K562 (cell line): Measurements from ENCODE around the gene CNTFR. TPM values are rescaled to one million over a fixed set of nuclear protein-coding genes. Genes with fewer than 3 reads are reported as not detected.

ENCODE experiments used
- ATAC-seq: fragments of 200-7000 bp; cut with Tn5 transposase; 3 replicates; pipeline ENCODE4 v1.9.1; 2020; ENCODE audit warnings: moderate library complexity
- BruUV-seq: library from RNA; stranded (reverse); fragments of 400-500 nt; replicated peaks from 2 replicates; lab custom pipeline; 2021; lab: Mats Ljungman, UMichigan
- CTCF ChIA-PET: fragments of 300-600 bp; formaldehyde crosslinking; extraction: SDS; loops from one replicate; lab custom pipeline; 2021; ENCODE audit warnings: low intra/inter-chr PET ratio; lab: Yijun Ruan, JAX
- POLR2A ChIA-PET: fragments of 300-600, 350-650 bp; sonication (Branson Sonifier 250); formaldehyde crosslinking; extraction: SDS; loops from one replicate; lab custom pipeline; 2021; ENCODE audit warnings: antibody characterized with exemption, inconsistent platforms; lab: Yijun Ruan, JAX
- DNase-seq, 4 experiments: peaks; one replicate each; pipeline versions ENCODE4 v3.0.0 to v3.0.0-alpha.2; 2011 to 2018; ENCODE audit warnings: low spot score in 3 of 4, mixed read lengths in 3 of 4; ENCODE audit errors: extremely low read depth in 1 of 4
- FAIRE-seq: peaks from 2 replicates; lab custom pipeline; 2011; peaks lifted over from hg19 to GRCh38; lab: Jason Lieb, UNC
- H2AFZ ChIP-seq: 2 replicates; pipeline ENCODE4 v1.6.0; 2011; ENCODE audit warnings: low read depth, low read length, control low read depth, inconsistent platforms
- H3K27ac ChIP-seq: fragments of 200-600 bp; 3 replicates; pipeline ENCODE4 v1.8.0; 2011; ENCODE audit warnings: low read depth, mild to moderate bottlenecking, control low read depth, inconsistent platforms, low read length, moderate library complexity, mixed read lengths; ENCODE audit errors: extremely low read depth
- H3K27me3 ChIP-seq, 2 experiments: fragments of 300-600 bp in 1 of 2; 2 replicates in 1 of 2; 3 replicates in 1 of 2; pipeline versions ENCODE4 v1.6.0 to v1.8.0; 2011; ENCODE audit warnings: inconsistent platforms in 2 of 2, low read length in 2 of 2, mild to moderate bottlenecking in 1 of 2, mixed read lengths in 1 of 2, moderate library complexity in 1 of 2; ENCODE audit not compliant: control insufficient read depth in 2 of 2, insufficient read depth in 2 of 2
- H3K36me3 ChIP-seq: fragments of 300-600 bp; 3 replicates; pipeline ENCODE4 v1.8.0; 2011; ENCODE audit warnings: mild to moderate bottlenecking, low read length, inconsistent platforms; ENCODE audit not compliant: control insufficient read depth, insufficient read depth
- H3K4me1 ChIP-seq, 2 experiments: fragments of 200-600 bp in 1 of 2; replicated peaks in 1 of 2; 2 replicates in 1 of 2; 3 replicates in 1 of 2; pipeline versions ENCODE4 v1.5.1 to v1.8.0; 2011; ENCODE audit warnings: inconsistent platforms in 2 of 2, low read length in 2 of 2, mild to moderate bottlenecking in 1 of 2, mixed read lengths in 1 of 2, moderate library complexity in 1 of 2; ENCODE audit not compliant: control insufficient read depth in 2 of 2, insufficient read depth in 2 of 2
- H3K4me2 ChIP-seq: 2 replicates; pipeline ENCODE4 v1.6.1; 2011; ENCODE audit warnings: low read length, control low read depth, inconsistent platforms, mixed read lengths; ENCODE audit not compliant: insufficient read depth
- H3K4me3 ChIP-seq: fragments of 200-600 bp; sonication (generic), shearing (Covaris generic); 2 replicates; pipeline ENCODE4 v1.5.1; 2016; ENCODE audit warnings: control low read depth, inconsistent platforms
- H3K79me2 ChIP-seq: fragments of 200-600 bp; 3 replicates; pipeline ENCODE4 v1.8.0; 2011; ENCODE audit warnings: low read length, inconsistent platforms; ENCODE audit not compliant: control insufficient read depth, insufficient read depth
- H3K9ac ChIP-seq, 2 experiments: 2 replicates each; pipeline versions ENCODE4 v1.6.0 to v1.6.1; 2011; ENCODE audit warnings: low read depth in 2 of 2, low read length in 2 of 2, control low read depth in 1 of 2, inconsistent platforms in 1 of 2, mild to moderate bottlenecking in 1 of 2, mixed read lengths in 1 of 2; ENCODE audit not compliant: insufficient read depth in 1 of 2
- H3K9me1 ChIP-seq: one replicate; pipeline ENCODE4 v1.6.0; 2011; ENCODE audit warnings: inconsistent platforms, mild to moderate bottlenecking, low read length, moderate library complexity; ENCODE audit not compliant: control insufficient read depth, insufficient read depth
- H3K9me3 ChIP-seq: replicated peaks from 2 replicates; pipeline ENCODE4 v1.5.1; 2011; ENCODE audit warnings: low read depth, low read length, inconsistent platforms; ENCODE audit not compliant: control insufficient read depth, insufficient read depth
- H4K20me1 ChIP-seq: replicated peaks from 2 replicates; pipeline ENCODE4 v1.6.1; 2011; ENCODE audit warnings: low read length, inconsistent platforms, mixed read lengths; ENCODE audit not compliant: control insufficient read depth, insufficient read depth
- BMI1 ChIP-seq: fragments of 150-350 bp; IDR thresholded peaks from 2 replicates; pipeline ENCODE4 v1.6.1; 2014; ENCODE audit warnings: low read length
- CTCFL ChIP-seq: IDR thresholded peaks from 2 replicates; pipeline ENCODE4 v1.6.1; 2011; ENCODE audit warnings: borderline replicate concordance, low read depth, mild to moderate bottlenecking, moderate library complexity, low read length; ENCODE audit not compliant: insufficient read depth, poor library complexity, severe bottlenecking
- E2F1 ChIP-seq: sonication (generic); formaldehyde crosslinking; IDR thresholded peaks from 2 replicates; pipeline ENCODE4 v1.8.1; 2023; ENCODE audit warnings: mild to moderate bottlenecking, missing genetic modification reagents, moderate library complexity
- IFI16 ChIP-seq: fragments of 250-450 bp; sonication (Bioruptor Pico); IDR thresholded peaks from 2 replicates; pipeline ENCODE4 v2.1.2; 2022; ENCODE audit warnings: mild to moderate bottlenecking, inconsistent platforms
- MAFG ChIP-seq: fragments of 450-650 bp; conservative IDR thresholded peaks from 2 replicates; pipeline ENCODE4 v1.6.1; 2016; ENCODE audit warnings: missing genetic modification characterization, missing compliant biosample characterization
- MECOM ChIP-seq: fragments of 250-450 bp; sonication (Bioruptor Pico); IDR thresholded peaks from 2 replicates; pipeline ENCODE4 v1.8.0; 2022; ENCODE audit warnings: inconsistent platforms
- TBP ChIP-seq: optimal IDR thresholded peaks from 2 replicates; pipeline ENCODE3; 2011; ENCODE audit warnings: low read depth, low read length, improper control_type of control experiment
- XRCC4 ChIP-seq: IDR thresholded peaks from one replicate; pipeline ENCODE4 v1.6.1; 2011; ENCODE audit not compliant: insufficient read depth, insufficient read length; ENCODE audit errors: extremely low read depth
- ZNF507 ChIP-seq: conservative IDR thresholded peaks from 2 replicates; pipeline ENCODE4 v1.6.1; 2017; ENCODE audit warnings: missing genetic modification characterization, missing compliant biosample characterization
- WGBS: fragments of 100-300 bp; shearing (Covaris generic); methylation state at CpG from one replicate; pipeline ENCODE4 v1.1.6; 2016; ENCODE audit warnings: low coverage, mixed read lengths; ENCODE audit not compliant: insufficient coverage; ENCODE audit errors: missing lambda C conversion rate; 5-methylcytosine and 5-hydroxymethylcytosine counted together
- in situ Hi-C: fragments of 300-500 bp; cut with MboI; formaldehyde crosslinking; loops from 4 replicates; pipeline ENCODE4 v1.15.0; 2018; ENCODE audit warnings: inconsistent platforms, mixed read lengths
- intact Hi-C: fragments of 100-400 bp; cut with micrococcal nuclease; formaldehyde crosslinking; loops from 2 replicates; pipeline ENCODE4 v1.14.2; 2022
- polyA plus RNA-seq, 8 experiments: library from polyadenylated mRNA; depleted of rRNA in 4 of 8; stranded (reverse) in 5 of 8; unstranded in 3 of 8; fragments of >200 nt; fragmentation: Nextera tagmentation in 2 of 8; fragmentation: Illumina TruSeq in 1 of 8; extraction: Ambion mirVana in 2 of 8; extraction: Trizol in 1 of 8; gene quantifications; 2 replicates each; pipeline versions ENCODE4 v1.2.1 to v1.2.3, GENCODE V29; 2011 to 2014; ENCODE audit warnings: inconsistent platforms in 1 of 8, missing spikeins in 1 of 8
- total RNA-seq, 7 experiments: library from RNA; depleted of rRNA in 6 of 7; stranded (reverse); fragments of >200 nt in 6 of 7; fragmentation: Illumina TruSeq in 2 of 7; extraction: Trizol in 2 of 7; gene quantifications; 2 replicates each; pipeline versions ENCODE4 v1.2.1 to v1.2.3, GENCODE V29; 2011 to 2021; ENCODE audit warnings: low replicate concordance in 1 of 7
- TF ChIP-seq, protein P1 (sequence below): fragments of 250-450 bp; sonication (Bioruptor Pico); IDR thresholded peaks from 2 replicates; pipeline ENCODE4 v1.4.0; 2020

The CNTFR gene
- total and polyA plus RNA-seq, 9 of the 15 experiments (the other 6 are each of a cell fraction or from before 2014, with no cell fraction given) = not detected

- intact Hi-C loops = no loop called here
- TF ChIP-seq TBP (no peak), MECOM (CRISPR knock-in tag) (no peak), MAFG (no peak)
- peaks cover 16% of the 10 kb centered on the region for H4K20me1 ChIP-seq
- no peaks in the 10 kb centered on the region for H3K79me2 ChIP-seq
- no peak overlapping the region for H3K9ac ChIP-seq
- H3K9me3 ChIP-seq = no peaks in the 10 kb centered on the region
- H3K4me2 ChIP-seq = no peak overlapping the region
- BruUV-seq = no TSS peak
- FAIRE-seq = no peak
- POLR2A ChIA-PET = no interaction called here
- H3K27ac ChIP-seq = no peak overlapping the region
- no peaks in the 10 kb centered on the region for H3K9me1 ChIP-seq
- H3K4me3 ChIP-seq = no peak overlapping the region
- ATAC-seq = no peak
- CTCF ChIA-PET = no interaction called here
- H3K4me1 ChIP-seq = peaks cover 0 to 34% of the 10 kb centered on the region in 2 experiments; a peak in 2 of 5 replicates
- no peaks in the 10 kb centered on the region for H3K36me3 ChIP-seq
- H3K27me3 ChIP-seq = peaks cover 6 to 53% of the 10 kb centered on the region in 2 experiments; a peak in 4 of 5 replicates
- WGBS = 0% methylated on average over 2 of the region's 2 CpGs
- DNase-seq = no peak
- no peak overlapping the region for H2AFZ ChIP-seq
- in situ Hi-C loops = no loop called here
These were observed 2.3 kb downstream of the CNTFR start for GRCh38 chr9:34587271-34587670.

DNA sequence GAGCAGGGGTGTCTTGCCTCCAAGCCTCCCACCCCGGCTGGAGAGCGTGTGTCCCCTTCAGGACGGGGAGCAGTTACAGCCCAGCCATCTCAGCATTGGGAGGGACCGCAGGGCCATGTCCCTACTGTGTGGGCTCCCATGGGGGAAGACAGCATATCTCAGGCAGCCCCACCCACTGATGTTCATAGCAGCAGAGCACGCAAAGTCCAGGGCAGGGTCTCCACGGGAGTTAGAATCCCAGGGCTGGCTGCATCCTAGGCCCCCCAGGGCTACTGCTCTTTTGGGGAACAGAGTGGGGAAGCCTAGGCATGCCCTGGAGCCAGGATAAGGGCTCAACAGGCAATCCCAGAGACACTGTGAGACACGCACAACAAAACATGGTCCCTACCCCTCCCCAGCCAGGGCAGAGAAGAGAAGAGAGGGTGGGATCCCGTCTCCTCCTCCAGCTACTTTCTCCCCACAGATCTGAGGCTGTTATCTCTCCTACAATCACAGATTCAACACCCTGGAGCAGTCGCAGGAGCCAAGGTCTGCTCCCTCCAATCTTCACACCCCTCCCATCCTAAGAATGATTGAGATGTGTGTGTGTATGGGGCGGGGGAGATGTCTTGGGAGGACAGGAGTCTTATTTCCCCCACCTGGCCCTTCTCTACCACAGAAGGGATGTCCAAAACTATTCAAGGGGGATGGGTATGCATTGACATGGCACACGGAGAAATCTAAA lies 3.4 kb downstream of the CNTFR start:
- BruUV-seq = no TSS peak
- DNase-seq (no peak), ATAC-seq (no peak), FAIRE-seq (no peak)
- H3K4me2 ChIP-seq = no peak overlapping the region
- H3K9me3 ChIP-seq = no peaks in the 10 kb centered on the region
- ChIA-PET CTCF (no interaction called here), POLR2A (no interaction called here)
- no peak overlapping the region for H2AFZ ChIP-seq
- in situ Hi-C loops (no loop called here), intact Hi-C loops (no loop called here)
- no peak overlapping the region for H3K4me3 ChIP-seq
- no peak overlapping the region for H3K9ac ChIP-seq
- 1% methylated on average over 9 of the region's 11 CpGs for WGBS
- H3K4me1 ChIP-seq = peaks cover 0 to 26% of the 10 kb centered on the region in 2 experiments; a peak in 2 of 5 replicates
- H3K27ac ChIP-seq = no peak overlapping the region
- no peaks in the 10 kb centered on the region for H3K36me3 ChIP-seq
- peaks cover 12% of the 10 kb centered on the region for H4K20me1 ChIP-seq
- no peaks in the 10 kb centered on the region for H3K9me1 ChIP-seq
- H3K79me2 ChIP-seq = no peaks in the 10 kb centered on the region
- H3K27me3 ChIP-seq = peaks cover 6 to 44% of the 10 kb centered on the region in 2 experiments; a peak in 4 of 5 replicates
- TF ChIP-seq E2F1 (CRISPR knock-in tag) (no peak), IFI16 (CRISPR knock-in tag) (no peak), BMI1 (no peak), ZNF507 (tag) (no peak), XRCC4 (no peak), CTCFL (no peak)
- TF ChIP-seq, protein P1, sequence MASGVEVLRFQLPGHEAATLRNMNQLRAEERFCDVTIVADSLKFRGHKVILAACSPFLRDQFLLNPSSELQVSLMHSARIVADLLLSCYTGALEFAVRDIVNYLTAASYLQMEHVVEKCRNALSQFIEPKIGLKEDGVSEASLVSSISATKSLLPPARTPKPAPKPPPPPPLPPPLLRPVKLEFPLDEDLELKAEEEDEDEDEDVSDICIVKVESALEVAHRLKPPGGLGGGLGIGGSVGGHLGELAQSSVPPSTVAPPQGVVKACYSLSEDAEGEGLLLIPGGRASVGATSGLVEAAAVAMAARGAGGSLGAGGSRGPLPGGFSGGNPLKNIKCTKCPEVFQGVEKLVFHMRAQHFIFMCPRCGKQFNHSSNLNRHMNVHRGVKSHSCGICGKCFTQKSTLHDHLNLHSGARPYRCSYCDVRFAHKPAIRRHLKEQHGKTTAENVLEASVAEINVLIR = no peak
